HepG2 (cell line): ENCODE measurements around the gene KMT2B. TPM values are rescaled to one million over a fixed set of nuclear protein-coding genes. Genes with fewer than 3 reads are reported as not detected.

Experiments used
- ARID5B ChIP-seq: IDR thresholded peaks from 2 replicates; pipeline ENCODE4 v1.4.0; 2020; ENCODE audit warnings: mild to moderate bottlenecking, missing genetic modification reagents
- CSRNP1 ChIP-seq: sonication (generic); formaldehyde crosslinking; IDR thresholded peaks from 2 replicates; pipeline ENCODE4 v1.8.1; 2023; ENCODE audit warnings: mild to moderate bottlenecking, missing genetic modification reagents
- ERF ChIP-seq: IDR thresholded peaks from 2 replicates; pipeline ENCODE4 v1.6.1; 2018; ENCODE audit warnings: missing biosample characterization, missing genetic modification reagents
- KDM4B ChIP-seq: sonication (generic); formaldehyde crosslinking; IDR thresholded peaks from 2 replicates; pipeline ENCODE4 v1.4.0; 2020; ENCODE audit warnings: missing genetic modification reagents
- PRDM15 ChIP-seq: sonication (generic); formaldehyde crosslinking; IDR thresholded peaks from 2 replicates; pipeline ENCODE4 v1.4.0; 2020; ENCODE audit warnings: missing genetic modification reagents
- SNAI1 ChIP-seq: sonication (generic); formaldehyde crosslinking; IDR thresholded peaks from 2 replicates; pipeline ENCODE4 v1.5.0; 2020; ENCODE audit warnings: mild to moderate bottlenecking, missing genetic modification reagents, borderline replicate concordance
- SNAPC4 ChIP-seq: sonication (generic); formaldehyde crosslinking; IDR thresholded peaks from 2 replicates; pipeline ENCODE4 v1.4.0; 2020; ENCODE audit warnings: mild to moderate bottlenecking, missing genetic modification reagents
- TFAP4 ChIP-seq: sonication (generic); IDR thresholded peaks from 2 replicates; pipeline ENCODE4 v1.6.1; 2016; ENCODE audit warnings: low read depth, borderline replicate concordance
- ZNF543 ChIP-seq: sonication (generic); formaldehyde crosslinking; IDR thresholded peaks from 2 replicates; pipeline ENCODE4 v1.4.0; 2020; ENCODE audit warnings: mild to moderate bottlenecking, missing genetic modification reagents
- ZNF768 ChIP-seq: sonication (generic); formaldehyde crosslinking; IDR thresholded peaks from 2 replicates; pipeline ENCODE4 v1.4.0; 2020; ENCODE audit warnings: missing genetic modification reagents
- polyA plus RNA-seq, 8 experiments: library from polyadenylated mRNA; depleted of rRNA in 3 of 8; stranded (reverse) in 7 of 8; unstranded in 1 of 8; fragments of >200 nt; fragmentation: Illumina TruSeq in 4 of 8; extraction: Trizol in 4 of 8; gene quantifications; 2 replicates each; pipeline versions ENCODE4 v1.2.1 to v1.2.3, GENCODE V29; 2011 to 2016; ENCODE audit warnings: low read depth in 4 of 8, missing spikeins in 1 of 8, mixed read lengths in 1 of 8; ENCODE audit not compliant: insufficient read depth in 1 of 8
- total RNA-seq, 5 experiments: library from RNA; depleted of rRNA; stranded (reverse); fragments of >200 nt; fragmentation: Illumina TruSeq; extraction: Trizol; gene quantifications; 2 replicates each; pipeline ENCODE4 v1.2.3, GENCODE V29; 2016; ENCODE audit warnings: low read depth in 1 of 5

The KMT2B gene
- total and polyA plus RNA-seq, 2 of the 13 experiments (the other 11 are each of a cell fraction or from before 2014, with no cell fraction given), result 6.2 to 16.9 TPM

- TF ChIP-seq SNAPC4 (CRISPR knock-in tag), result peak; percentile 73
- TF ChIP-seq ARID5B (CRISPR knock-in tag), result peak; percentile 11; the same call in 1 of the 2 replicates
- TF ChIP-seq PRDM15 (CRISPR knock-in tag), result no peak
- 0 out of 2 replicates have a peak, but pooled peaks have one; percentile 64 for TF ChIP-seq SNAI1 (CRISPR knock-in tag)
- TF ChIP-seq CSRNP1 (CRISPR knock-in tag), result peak; percentile 42; the same call in 1 of the 2 replicates
- TF ChIP-seq ZNF768, result peak; percentile 26; the same call in 1 of the 2 replicates
- 0 out of 2 replicates have a peak, but pooled peaks have one; percentile 22 for TF ChIP-seq ZNF543 (CRISPR knock-in tag)
- TF ChIP-seq TFAP4, result peak; percentile 68; the same call in 1 of the 2 replicates
- no peak for TF ChIP-seq KDM4B (CRISPR knock-in tag)
- peak; percentile 76 for TF ChIP-seq ERF (CRISPR knock-in tag)
Observed at GRCh38 chr19:35740423-35741202, 22.8 kb downstream of the KMT2B start (continued).
